NB4 (cell line): ENCODE results near the gene ZNF530.
A peak's percentile ranks its signal among the peaks of the same experiment; 100 is the strongest.

Source experiments
- CTCF ChIP-seq: IDR thresholded peaks from one replicate; pipeline ENCODE4 v1.5.1; 2012; ENCODE audit warnings: low read depth, low read length
- MAX ChIP-seq: IDR thresholded peaks from 2 replicates; pipeline ENCODE4 v1.6.1; 2011; ENCODE audit warnings: low read depth, low read length
- POLR2A ChIP-seq: IDR thresholded peaks from 2 replicates; pipeline ENCODE4 v1.6.1; 2011; ENCODE audit warnings: mild to moderate bottlenecking; ENCODE audit not compliant: insufficient read length; ENCODE audit errors: extremely low read depth

DNA sequence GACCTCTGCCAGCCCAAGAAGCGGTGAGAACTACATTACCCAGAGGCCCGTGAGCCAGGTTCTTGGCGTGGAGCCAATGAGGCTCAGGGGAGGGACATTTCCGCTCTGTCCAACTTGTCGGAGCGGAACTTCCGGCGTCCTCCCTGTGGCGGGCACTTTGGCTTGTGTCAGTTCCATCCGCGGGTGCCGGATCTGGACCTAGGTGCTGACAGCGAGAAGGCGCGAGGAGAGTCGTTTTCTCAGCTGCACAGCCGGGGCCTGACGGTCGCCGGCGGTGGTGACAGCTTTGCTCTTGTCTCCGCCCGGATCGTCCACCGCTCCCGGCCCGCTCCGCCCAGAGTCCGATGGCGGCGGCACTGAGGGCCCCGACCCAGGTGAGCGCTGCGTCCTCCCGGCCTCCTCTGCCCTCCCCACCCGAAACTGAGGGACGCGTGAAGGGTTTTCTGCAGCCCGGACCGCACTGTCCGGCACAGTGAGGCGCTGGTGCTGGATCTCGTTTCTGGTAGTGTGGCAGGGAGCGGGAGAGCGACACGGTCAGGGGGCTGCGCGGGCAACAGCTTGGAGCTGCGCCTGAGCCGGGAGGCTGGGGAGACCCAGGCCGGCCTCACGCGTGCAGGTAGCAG lies at the start of gene ZNF530:
- TF ChIP-seq CTCF = no peak
- peak; percentile 34 for TF ChIP-seq POLR2A
- TF ChIP-seq MAX = peak; percentile 43; the same call in 1 of the 2 replicates
